HepG2 (cell line): ENCODE data around the gene TRAP1. TPM values are rescaled to one million over a fixed set of nuclear protein-coding genes. Genes with fewer than 3 reads are reported as not detected.

Experiments
- ATAC-seq: fragments of 200-7000 bp; cut with Tn5 transposase; 3 replicates; pipeline ENCODE4 v1.9.1; 2020; ENCODE audit warnings: mild to moderate bottlenecking, moderate library complexity
- BruUV-seq: library from RNA; stranded (reverse); fragments of 400-500 nt; replicated peaks from 2 replicates; lab custom pipeline; 2021; lab: Mats Ljungman, UMichigan
- CTCF ChIA-PET: fragments of 300-600 bp; formaldehyde crosslinking; extraction: SDS; loops from one replicate; lab custom pipeline; 2021; ENCODE audit warnings: low total read pairs, inconsistent platforms, low intra/inter-chr PET ratio; lab: Yijun Ruan, JAX
- POLR2A ChIA-PET: fragments of 350-600 bp; sonication (Branson Sonifier 250); formaldehyde crosslinking; loops from one replicate; lab custom pipeline; 2020; ENCODE audit warnings: antibody characterized with exemption, inconsistent platforms; lab: Yijun Ruan, JAX
- DNase-seq: peaks from one replicate; pipeline ENCODE4 v3.0.0-alpha.2; 2015; ENCODE audit warnings: low spot score
- FAIRE-seq: peaks from 3 replicates; lab custom pipeline; 2011; peaks lifted over from hg19 to GRCh38; lab: Jason Lieb, UNC
- H2AFZ ChIP-seq: one replicate; pipeline ENCODE4 v1.6.1; 2011; ENCODE audit warnings: low read length, inconsistent platforms
- H3K27ac ChIP-seq: fragments of 300-600 bp; 3 replicates; pipeline ENCODE4 v1.8.0; 2011; ENCODE audit warnings: mixed run types, mild to moderate bottlenecking, mixed read lengths, low read length, inconsistent platforms; ENCODE audit not compliant: insufficient read depth; ENCODE audit errors: extremely low read length
- H3K27me3 ChIP-seq, 2 experiments: fragments of 200-600 bp in 1 of 2; 2 replicates in 1 of 2; 3 replicates in 1 of 2; pipeline versions ENCODE4 v1.6.0 to v1.8.0; 2011; ENCODE audit warnings: low read length in 2 of 2, mild to moderate bottlenecking in 2 of 2, moderate library complexity in 2 of 2, inconsistent platforms in 1 of 2; ENCODE audit not compliant: insufficient read depth in 2 of 2, control insufficient read depth in 1 of 2
- H3K36me3 ChIP-seq, 2 experiments: fragments of 200-600 bp in 1 of 2; replicated peaks in 1 of 2; 2 replicates in 1 of 2; 3 replicates in 1 of 2; pipeline versions ENCODE4 v1.5.1 to v1.8.0; 2011; ENCODE audit warnings: low read length in 2 of 2, inconsistent platforms in 1 of 2; ENCODE audit not compliant: insufficient read depth in 2 of 2, control insufficient read depth in 1 of 2
- H3K4me1 ChIP-seq: 2 replicates; pipeline ENCODE4 v1.5.1; 2012; ENCODE audit warnings: low read length, inconsistent platforms; ENCODE audit not compliant: insufficient read depth
- H3K4me2 ChIP-seq: 2 replicates; pipeline ENCODE4 v1.6.0; 2011; ENCODE audit warnings: low read depth, low read length, inconsistent platforms
- H3K4me3 ChIP-seq, 3 experiments: fragments of 200-600 bp in 1 of 3; sonication (generic), shearing (Covaris generic) in 1 of 3; replicated peaks in 1 of 3; 2 replicates each; pipeline ENCODE4 v1.5.1; 2011 to 2016; ENCODE audit warnings: low read length in 3 of 3, inconsistent platforms in 2 of 3, low read depth in 2 of 3, mild to moderate bottlenecking in 2 of 3, control low read depth in 1 of 3, mixed read lengths in 1 of 3; ENCODE audit not compliant: insufficient read depth in 1 of 3
- H3K79me2 ChIP-seq: one replicate; pipeline ENCODE4 v1.6.1; 2011; ENCODE audit warnings: low read length, inconsistent platforms; ENCODE audit not compliant: insufficient read depth
- H3K9ac ChIP-seq: 2 replicates; pipeline ENCODE4 v1.6.0; 2011; ENCODE audit warnings: mild to moderate bottlenecking, low read depth, low read length, inconsistent platforms; ENCODE audit not compliant: insufficient read depth
- H3K9me3 ChIP-seq: 2 replicates; pipeline ENCODE4 v1.5.1; 2012; ENCODE audit warnings: mild to moderate bottlenecking, low read length
- H4K20me1 ChIP-seq: 2 replicates; pipeline ENCODE4 v1.6.0; 2011; ENCODE audit warnings: inconsistent platforms, mild to moderate bottlenecking, low read length, moderate library complexity; ENCODE audit not compliant: insufficient read depth
- HNF1B ChIP-seq: sonication (generic); formaldehyde crosslinking; IDR thresholded peaks from 2 replicates; pipeline ENCODE4 v1.5.1; 2020; ENCODE audit warnings: mild to moderate bottlenecking, moderate library complexity, missing genetic modification reagents
- KDM3A ChIP-seq: IDR thresholded peaks from 2 replicates; pipeline ENCODE4 v1.6.1; 2018; ENCODE audit warnings: low read depth, missing compliant biosample characterization
- NFYB ChIP-seq: sonication (generic); formaldehyde crosslinking; IDR thresholded peaks from 2 replicates; pipeline ENCODE4 v1.4.0; 2020; ENCODE audit warnings: missing genetic modification reagents
- ZBTB1 ChIP-seq: sonication (generic); formaldehyde crosslinking; IDR thresholded peaks from 2 replicates; pipeline ENCODE4 v1.4.0; 2020; ENCODE audit warnings: missing genetic modification reagents, borderline replicate concordance
- ZBTB39 ChIP-seq: sonication (generic); formaldehyde crosslinking; IDR thresholded peaks from 2 replicates; pipeline ENCODE4 v1.5.0; 2020; ENCODE audit warnings: missing genetic modification reagents
- ZBTB7A ChIP-seq: sonication (generic); formaldehyde crosslinking; IDR thresholded peaks from 2 replicates; pipeline ENCODE4 v1.8.0; 2022; ENCODE audit warnings: mild to moderate bottlenecking, missing genetic modification reagents
- ZNF207 ChIP-seq: fragments of 450-650 bp; IDR thresholded peaks from 2 replicates; pipeline ENCODE4 v1.6.1; 2016; ENCODE audit warnings: antibody characterized with exemption, borderline replicate concordance
- ZNF263 ChIP-seq: sonication (generic); formaldehyde crosslinking; IDR thresholded peaks from 2 replicates; pipeline ENCODE4 v1.4.0; 2020; ENCODE audit warnings: missing genetic modification reagents
- ZNF709 ChIP-seq: sonication (generic); formaldehyde crosslinking; IDR thresholded peaks from 2 replicates; pipeline ENCODE4 v1.5.0; 2020; ENCODE audit warnings: mild to moderate bottlenecking, missing genetic modification reagents
- WGBS: methylation state at CpG from one replicate; pipeline ENCODE4 v1.1.6; 2017; ENCODE audit warnings: low lambda C conversion rate; 5-methylcytosine and 5-hydroxymethylcytosine counted together
- in situ Hi-C: cut with HindIII; loops from 2 replicates; pipeline ENCODE4 v1.10.0; 2017; ENCODE audit warnings: low pct_unique_long_range_greater_than_20kb; ENCODE audit not compliant: extremely low pct_ligation_motif_present
- intact Hi-C: fragments of 100-400 bp; cut with micrococcal nuclease; formaldehyde crosslinking; loops from one replicate; pipeline ENCODE4 v1.10.0; 2022; ENCODE audit not compliant: unreplicated experiment
- polyA plus RNA-seq, 8 experiments: library from polyadenylated mRNA; depleted of rRNA in 3 of 8; stranded (reverse) in 7 of 8; unstranded in 1 of 8; fragments of >200 nt; fragmentation: Illumina TruSeq in 4 of 8; extraction: Trizol in 4 of 8; gene quantifications; 2 replicates each; pipeline versions ENCODE4 v1.2.1 to v1.2.3, GENCODE V29; 2011 to 2016; ENCODE audit warnings: low read depth in 4 of 8, missing spikeins in 1 of 8, mixed read lengths in 1 of 8; ENCODE audit not compliant: insufficient read depth in 1 of 8
- total RNA-seq, 5 experiments: library from RNA; depleted of rRNA; stranded (reverse); fragments of >200 nt; fragmentation: Illumina TruSeq; extraction: Trizol; gene quantifications; 2 replicates each; pipeline ENCODE4 v1.2.3, GENCODE V29; 2016; ENCODE audit warnings: low read depth in 1 of 5
- TF ChIP-seq, protein P1 (sequence below): sonication (generic); formaldehyde crosslinking; IDR thresholded peaks from 2 replicates; pipeline ENCODE4 v1.5.1; 2020; ENCODE audit warnings: mild to moderate bottlenecking, missing genetic modification reagents, moderate library complexity

TRAP1 gene
- total and polyA plus RNA-seq, 2 of the 13 experiments (the other 11 are each of a cell fraction or from before 2014, with no cell fraction given), result 127 to 240 TPM

DNA sequence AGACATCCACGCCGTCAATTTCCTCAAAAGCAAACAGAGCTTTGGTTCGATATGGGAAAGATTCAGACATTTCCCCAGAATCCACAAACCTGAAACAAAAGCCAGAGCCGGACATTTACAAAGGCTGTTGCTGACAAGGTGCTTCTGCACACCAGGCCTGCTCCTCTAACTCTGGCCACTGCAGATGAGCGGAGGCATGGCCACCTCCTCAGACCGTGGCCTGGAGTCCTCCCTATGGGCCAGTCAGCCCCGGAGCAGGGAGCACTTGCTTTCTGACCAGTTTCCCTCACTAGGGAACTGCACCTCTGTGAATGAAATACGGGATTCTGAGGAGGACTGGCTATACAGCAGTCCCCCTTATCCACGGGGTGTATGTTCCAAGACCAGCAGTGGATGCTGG is 22.3 kb upstream of the TRAP1 start:
- Histone ChIP-seq H2AFZ (no peak overlapping the region), H4K20me1 (no peaks in the 10 kb centered on the region), H3K4me2 (no peak overlapping the region), H3K4me3 (no peak overlapping the region), H3K36me3 (peaks cover 41 to 87% of the 10 kb centered on the region in 2 experiments), H3K27me3 (no peaks in the 10 kb centered on the region), H3K4me1 (no peaks in the 10 kb centered on the region), H3K27ac (no peak overlapping the region), H3K79me2 (no peaks in the 10 kb centered on the region), H3K9ac (no peak overlapping the region), H3K9me3 (no peaks in the 10 kb centered on the region)
- ChIA-PET CTCF (no interaction called here), POLR2A (no interaction called here)
- no TSS peak for BruUV-seq
- ATAC-seq (no peak), DNase-seq (no peak), FAIRE-seq (no peak)
- peak; percentile 40; the same call in 1 of the 2 replicates for TF ChIP-seq ZNF263 (CRISPR knock-in tag)
- TF ChIP-seq ZNF709 (CRISPR knock-in tag), result no peak
- no peak for TF ChIP-seq ZBTB1 (CRISPR knock-in tag)
- in situ Hi-C loops, result no loop called here
- intact Hi-C loops, result no loop called here
- WGBS, result 95% methylated on average over 8 of the region's 9 CpGs

- Histone ChIP-seq H3K4me3 (no peak overlapping the region), H4K20me1 (no peaks in the 10 kb centered on the region), H3K4me2 (no peak overlapping the region), H3K9ac (no peak overlapping the region), H2AFZ (no peak overlapping the region), H3K36me3 (peaks cover 37 to 85% of the 10 kb centered on the region in 2 experiments), H3K9me3 (no peaks in the 10 kb centered on the region), H3K79me2 (no peaks in the 10 kb centered on the region), H3K4me1 (no peaks in the 10 kb centered on the region), H3K27me3 (no peaks in the 10 kb centered on the region), H3K27ac (no peak overlapping the region)
- 100% methylated on average over 8 of the region's 8 CpGs for WGBS
- in situ Hi-C loops, result no loop called here
- DNase-seq, result no peak
- POLR2A ChIA-PET, result no interaction called here
- no TSS peak for BruUV-seq
- intact Hi-C loops, result no loop called here
- CTCF ChIA-PET, result no interaction called here
- no peak for FAIRE-seq
- no peak for ATAC-seq
- TF ChIP-seq ZNF207 (no peak), NFYB (no peak), ZBTB7A (CRISPR knock-in tag) (no peak), ZBTB39 (CRISPR knock-in tag) (no peak), HNF1B (CRISPR knock-in tag) (no peak), KDM3A (no peak)
- TF ChIP-seq, protein P1, sequence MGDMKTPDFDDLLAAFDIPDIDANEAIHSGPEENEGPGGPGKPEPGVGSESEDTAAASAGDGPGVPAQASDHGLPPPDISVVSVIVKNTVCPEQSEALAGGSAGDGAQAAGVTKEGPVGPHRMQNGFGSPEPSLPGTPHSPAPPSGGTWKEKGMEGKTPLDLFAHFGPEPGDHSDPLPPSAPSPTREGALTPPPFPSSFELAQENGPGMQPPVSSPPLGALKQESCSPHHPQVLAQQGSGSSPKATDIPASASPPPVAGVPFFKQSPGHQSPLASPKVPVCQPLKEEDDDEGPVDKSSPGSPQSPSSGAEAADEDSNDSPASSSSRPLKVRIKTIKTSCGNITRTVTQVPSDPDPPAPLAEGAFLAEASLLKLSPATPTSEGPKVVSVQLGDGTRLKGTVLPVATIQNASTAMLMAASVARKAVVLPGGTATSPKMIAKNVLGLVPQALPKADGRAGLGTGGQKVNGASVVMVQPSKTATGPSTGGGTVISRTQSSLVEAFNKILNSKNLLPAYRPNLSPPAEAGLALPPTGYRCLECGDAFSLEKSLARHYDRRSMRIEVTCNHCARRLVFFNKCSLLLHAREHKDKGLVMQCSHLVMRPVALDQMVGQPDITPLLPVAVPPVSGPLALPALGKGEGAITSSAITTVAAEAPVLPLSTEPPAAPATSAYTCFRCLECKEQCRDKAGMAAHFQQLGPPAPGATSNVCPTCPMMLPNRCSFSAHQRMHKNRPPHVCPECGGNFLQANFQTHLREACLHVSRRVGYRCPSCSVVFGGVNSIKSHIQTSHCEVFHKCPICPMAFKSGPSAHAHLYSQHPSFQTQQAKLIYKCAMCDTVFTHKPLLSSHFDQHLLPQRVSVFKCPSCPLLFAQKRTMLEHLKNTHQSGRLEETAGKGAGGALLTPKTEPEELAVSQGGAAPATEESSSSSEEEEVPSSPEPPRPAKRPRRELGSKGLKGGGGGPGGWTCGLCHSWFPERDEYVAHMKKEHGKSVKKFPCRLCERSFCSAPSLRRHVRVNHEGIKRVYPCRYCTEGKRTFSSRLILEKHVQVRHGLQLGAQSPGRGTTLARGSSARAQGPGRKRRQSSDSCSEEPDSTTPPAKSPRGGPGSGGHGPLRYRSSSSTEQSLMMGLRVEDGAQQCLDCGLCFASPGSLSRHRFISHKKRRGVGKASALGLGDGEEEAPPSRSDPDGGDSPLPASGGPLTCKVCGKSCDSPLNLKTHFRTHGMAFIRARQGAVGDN (CRISPR knock-in tag), result no peak
These were observed 21.2 kb upstream of the TRAP1 start for GRCh38 chr16:3738541-3738940.
